Colon (tissue), 2 donors: ENCODE measurements around the gene USF2.
"Not testable (repeated sequence)": the region's sequence is repeated elsewhere in the genome, so short reads cannot be mapped to it uniquely, and the experiment has no call there.

Experiments
- FAIRE-seq: peaks from 2 replicates; lab custom pipeline; 2012; peaks lifted over from hg19 to GRCh38; lab: Jason Lieb, UNC
- donor health status: control.
- donor health status: control.

USF2 gene

DNA sequence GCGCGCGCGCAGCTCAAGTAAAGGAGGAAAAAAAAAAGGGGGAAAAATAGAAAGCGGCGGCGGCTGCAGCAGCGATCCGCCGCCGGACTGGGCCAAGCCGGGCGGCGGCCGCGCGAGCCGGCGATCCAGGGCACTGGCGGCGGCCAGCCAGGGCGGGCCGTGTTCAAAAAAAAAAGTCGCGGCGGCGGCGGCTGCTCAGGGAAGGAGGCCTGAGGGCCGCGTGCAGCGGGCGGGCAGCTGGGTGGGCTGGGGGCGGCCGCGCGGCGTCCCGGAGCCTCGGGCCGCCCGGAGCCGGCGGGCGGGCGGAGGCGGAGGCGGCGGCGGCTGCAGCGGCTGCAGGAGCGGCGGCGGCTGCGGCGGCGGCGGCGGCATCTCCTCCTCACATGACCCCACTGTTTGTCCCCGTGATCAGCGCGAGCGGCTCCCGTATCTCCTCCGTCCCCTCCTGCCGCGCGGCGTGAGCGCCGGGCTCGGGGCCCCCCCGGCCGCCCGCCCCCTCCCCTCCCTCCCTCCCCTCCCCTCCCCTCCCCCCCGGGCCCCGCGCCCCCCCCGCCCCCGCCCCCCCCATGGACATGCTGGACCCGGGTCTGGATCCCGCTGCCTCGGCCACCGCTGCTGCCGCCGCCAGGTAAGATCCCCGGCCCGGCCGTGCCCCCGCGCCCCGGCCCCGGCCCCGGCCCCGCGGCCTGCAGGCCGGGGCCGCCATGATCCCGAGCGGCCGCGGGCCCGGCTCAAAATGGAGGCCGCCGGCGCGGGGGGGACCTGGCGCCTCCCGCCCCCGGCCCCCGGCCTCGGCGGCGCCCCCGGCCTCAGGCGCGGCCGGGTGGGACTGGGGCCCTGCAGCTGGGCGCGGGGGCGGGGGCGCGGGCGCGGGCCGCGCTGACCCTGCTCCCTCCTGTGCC is at the start of gene USF2:
Gene USF2, plus strand, starts transcription at position 427 of the 902 bp plus-strand sequence. Its CDS starts 140 bp downstream, at position 567.
- no peak for FAIRE-seq

DNA sequence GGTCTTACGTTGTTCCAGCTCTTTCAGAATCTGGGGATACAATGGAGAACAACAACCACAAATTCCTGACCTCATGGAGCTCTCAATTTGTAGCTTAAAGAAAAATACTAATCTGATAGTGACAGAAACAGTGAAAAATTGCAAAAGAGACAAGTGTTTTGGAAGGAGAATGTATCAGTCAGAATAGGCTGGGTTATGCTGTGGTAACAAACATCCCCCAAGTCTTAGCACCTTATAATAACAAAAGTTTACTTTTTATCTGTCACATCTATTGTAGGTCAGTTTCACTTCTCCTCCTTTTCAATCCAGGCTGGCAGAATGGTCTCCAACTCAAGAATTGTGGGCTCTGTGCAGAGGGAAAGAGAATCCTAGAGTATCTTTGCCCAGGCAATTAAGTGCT is 49.8 kb upstream of the USF2 start:
- FAIRE-seq: no peak

- no peak for FAIRE-seq
Observed at GRCh38 chr19:35220315-35220921, 48.3 kb upstream of the USF2 start.

- not testable (repeated sequence) for FAIRE-seq
Observed at GRCh38 chr19:35220973-35221590, 47.7 kb upstream of the USF2 start.

GRCh38 chr19:35222373-35223015 is 46.3 kb upstream of the USF2 start:
- FAIRE-seq: no peak

- no peak for FAIRE-seq
Observed at GRCh38 chr19:35223084-35223790, 45.5 kb upstream of the USF2 start.

DNA sequence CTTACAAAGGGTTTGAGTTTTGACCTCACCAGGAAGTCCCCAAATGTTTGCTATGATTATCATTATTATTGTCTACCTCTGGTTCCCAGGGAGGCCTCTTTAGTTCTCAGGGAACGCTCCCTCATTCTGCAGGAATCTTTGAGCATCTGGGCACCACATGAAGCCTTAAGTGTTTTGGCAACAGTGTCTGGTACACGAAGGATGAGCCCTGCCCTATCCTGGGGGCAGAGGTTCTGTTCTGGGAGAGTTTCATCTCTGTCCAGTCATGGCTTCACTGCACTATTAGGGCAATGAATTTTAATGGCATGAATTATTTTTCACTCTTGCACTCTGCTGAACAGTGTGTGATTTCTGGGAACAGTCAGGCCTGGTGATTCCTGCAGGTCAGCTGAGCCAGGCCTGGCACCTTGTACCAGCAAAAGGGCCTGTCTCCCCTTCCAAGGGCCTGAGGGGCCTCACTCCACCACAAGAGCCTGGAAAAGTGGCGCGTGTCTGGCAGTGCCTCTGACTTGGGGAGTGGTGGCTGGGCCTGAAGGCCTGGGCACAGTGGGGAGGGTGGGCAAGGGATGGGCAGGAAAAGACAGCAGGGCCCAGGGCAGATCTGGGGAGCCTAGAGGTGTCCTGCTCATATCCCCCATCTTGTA is 44.8 kb upstream of the USF2 start:
- FAIRE-seq: no peak

DNA sequence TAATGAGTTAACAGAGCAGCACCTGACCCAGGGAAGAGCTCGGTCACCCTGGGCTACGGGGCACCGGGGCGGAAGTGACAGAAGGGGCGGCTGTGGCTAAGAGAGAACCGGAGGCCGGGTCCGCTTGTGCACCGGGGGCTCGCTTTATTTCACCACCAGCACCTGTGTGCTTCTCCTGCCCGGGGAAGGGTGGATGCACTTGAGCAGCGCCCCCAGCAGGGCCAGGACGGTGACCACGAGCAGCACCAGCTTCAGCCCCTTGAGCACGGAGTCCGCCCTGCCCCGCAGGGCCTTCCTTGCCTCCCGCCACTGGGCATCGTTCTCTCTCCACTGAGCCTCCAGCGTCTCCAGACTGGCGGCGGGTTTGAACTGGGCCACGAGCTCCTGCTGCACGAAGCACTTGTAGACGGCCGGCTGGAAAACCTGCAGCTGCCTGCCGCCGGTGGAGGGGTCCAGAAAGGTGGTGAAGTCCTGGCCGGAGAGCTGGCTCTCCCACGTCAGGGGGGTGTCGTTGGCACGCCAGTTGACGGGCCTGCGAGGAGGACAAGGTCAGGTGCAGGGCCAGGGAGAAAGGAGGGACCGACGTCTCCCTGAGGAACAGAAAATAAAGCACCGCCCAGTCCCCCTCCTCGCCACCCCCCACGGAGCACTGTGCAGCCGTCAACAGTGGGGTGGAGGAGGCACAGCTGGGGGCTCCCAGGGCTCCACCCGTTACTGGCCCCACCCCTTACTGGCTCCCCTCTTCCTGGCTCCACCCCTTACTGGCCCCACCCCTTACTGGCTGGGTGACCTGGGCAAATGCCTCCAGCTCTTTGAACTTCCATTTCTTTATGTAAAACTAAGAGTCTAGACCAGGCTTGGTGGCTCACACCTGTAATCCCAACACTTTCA is 43.8 kb upstream of the USF2 start:
- no peak for FAIRE-seq

DNA sequence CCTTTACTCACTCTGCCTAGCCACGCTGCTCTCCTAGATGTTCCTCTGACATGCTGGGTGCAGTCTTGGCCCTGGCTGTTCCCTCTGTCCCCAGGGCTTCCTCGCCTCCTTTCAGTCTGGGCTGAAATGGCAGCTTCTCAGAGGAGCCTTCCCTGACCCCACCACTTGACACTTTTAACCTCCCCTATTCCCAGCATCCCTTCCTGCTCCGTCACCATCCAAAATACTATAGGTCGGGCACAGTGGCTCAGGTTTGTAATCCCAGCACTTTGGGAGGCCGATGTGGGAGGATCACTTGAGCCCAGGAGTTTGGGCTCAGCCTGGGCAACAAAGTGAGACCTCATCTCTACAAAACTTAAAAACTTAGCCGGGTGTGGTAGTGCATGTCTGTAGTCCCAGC is 42.8 kb upstream of the USF2 start:
- no peak for FAIRE-seq

DNA sequence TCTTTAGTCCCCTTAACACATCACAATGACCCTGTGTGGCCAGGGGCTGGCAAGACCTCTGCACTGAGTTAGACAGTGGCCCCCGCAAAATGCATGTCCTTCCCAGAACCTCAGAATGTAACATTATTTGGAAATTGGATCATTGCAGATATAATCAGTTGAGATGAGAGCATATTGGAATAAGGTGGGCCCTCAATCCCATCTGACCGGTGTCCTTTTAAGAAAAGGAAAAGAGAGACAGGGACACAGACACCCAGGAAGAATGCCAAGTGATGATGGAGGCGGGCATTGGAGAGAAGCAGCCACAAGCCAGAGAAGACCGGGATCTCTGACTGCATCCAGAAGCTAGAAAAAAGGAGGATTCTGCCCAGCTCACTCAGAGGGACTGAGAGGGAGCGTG is 42.0 kb upstream of the USF2 start:
- no peak for FAIRE-seq

DNA sequence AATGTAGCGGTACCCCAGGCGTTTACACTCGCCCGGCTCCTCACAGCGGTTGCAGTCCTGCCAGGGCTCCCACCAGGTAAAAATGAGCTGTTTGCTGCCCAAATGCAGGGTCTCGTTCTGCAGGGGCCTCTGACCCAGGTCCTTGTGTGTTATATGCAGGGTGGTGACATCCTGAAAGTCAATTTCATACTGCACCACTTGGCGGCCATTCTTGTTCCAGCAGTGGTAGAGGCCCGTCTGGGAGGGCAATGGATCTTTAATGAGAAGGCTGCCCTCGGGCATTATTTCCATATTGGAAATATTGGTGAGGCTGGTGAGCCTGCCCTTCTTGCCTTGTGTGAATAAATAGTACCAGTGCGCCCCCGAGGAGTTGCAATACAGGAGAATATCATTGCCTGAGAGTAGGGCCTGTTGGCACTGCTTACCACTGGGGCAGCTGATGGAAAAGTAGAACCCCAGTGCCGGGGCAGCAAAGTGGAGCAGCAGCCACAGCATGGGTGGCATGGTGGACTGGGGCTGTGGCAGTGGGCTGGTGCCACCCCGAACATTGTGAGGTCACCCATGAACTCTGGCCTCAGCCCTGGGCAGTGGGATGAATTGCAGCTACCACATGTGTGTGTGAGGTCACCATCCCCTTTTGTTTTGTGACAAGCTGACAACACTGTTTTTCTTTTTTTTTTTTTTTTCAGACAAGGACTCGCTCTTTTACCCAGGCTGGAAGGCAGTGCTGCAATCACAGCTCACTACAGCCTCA is 40.4 kb upstream of the USF2 start, which contains the start of gene FAM187B:
Gene FAM187B, minus strand, starts transcription at position 563 of the 754 bp plus-strand sequence. Its CDS starts 59 bp downstream, at position 504.
- FAIRE-seq: no peak

- FAIRE-seq: no peak
Observed at GRCh38 chr19:35229601-35230000, 39.2 kb upstream of the USF2 start.

DNA sequence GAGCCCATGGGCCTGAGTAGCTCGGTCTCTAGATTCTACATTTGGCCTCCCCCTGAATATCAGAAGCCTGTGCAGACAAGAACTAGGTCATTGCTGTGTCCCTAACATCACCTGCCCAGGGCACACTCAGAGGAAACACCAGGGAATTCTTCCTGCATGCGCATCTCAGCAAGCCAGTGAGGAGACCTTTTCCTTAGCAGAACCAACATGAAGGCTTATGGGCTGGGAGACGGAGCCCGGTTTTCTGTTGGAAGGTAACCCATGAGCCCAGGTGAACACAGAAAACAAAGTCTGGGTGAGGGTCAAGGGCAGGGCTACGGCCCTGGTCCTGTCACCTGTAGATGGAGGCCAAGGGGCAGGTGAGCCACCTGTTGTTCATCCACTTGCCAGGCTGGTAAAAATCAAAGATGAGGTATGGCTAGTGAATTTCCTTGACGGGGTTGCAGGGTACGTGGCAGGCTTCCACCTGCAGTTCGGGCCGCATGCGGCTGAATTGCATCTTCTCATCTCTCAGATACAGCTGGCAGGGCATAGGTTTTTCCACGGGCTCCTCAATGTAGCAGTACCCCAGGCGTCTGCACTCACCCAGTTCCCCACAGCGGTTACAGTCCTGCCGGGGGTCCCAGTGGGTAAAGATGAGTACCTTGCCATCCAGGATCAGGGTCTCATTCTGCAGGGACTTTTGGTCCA is 36.7 kb upstream of the USF2 start:
- FAIRE-seq: no peak

- no peak for FAIRE-seq
Observed at GRCh38 chr19:35232912-35233311, 35.9 kb upstream of the USF2 start.

- FAIRE-seq: no peak
Observed at GRCh38 chr19:35236638-35237400, 31.9 kb upstream of the USF2 start.

DNA sequence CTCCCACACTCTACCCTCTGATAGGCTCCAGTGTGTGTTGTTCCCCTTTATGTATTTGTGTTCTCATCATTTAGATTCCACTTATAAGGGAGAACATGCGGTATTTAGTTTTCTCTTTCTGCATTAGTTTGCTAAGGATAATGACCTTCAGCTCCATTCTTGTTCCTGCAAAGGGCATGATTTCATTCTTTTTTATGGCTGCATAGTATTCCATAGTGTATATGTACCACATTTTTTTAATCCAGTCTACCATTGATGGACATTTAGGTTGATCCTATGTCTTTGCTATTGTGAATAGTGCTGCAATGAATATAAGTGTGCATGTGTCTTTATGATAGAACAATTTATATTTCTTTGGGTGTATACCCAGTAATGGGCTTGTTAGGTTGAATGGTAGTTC is 29.2 kb upstream of the USF2 start:
- not testable (repeated sequence) for FAIRE-seq

GRCh38 chr19:35240327-35240726 is 28.4 kb upstream of the USF2 start:
- no peak for FAIRE-seq

- no peak for FAIRE-seq
Observed at GRCh38 chr19:35241417-35241816, 27.3 kb upstream of the USF2 start.
